ENCODE results near the gene ACYP1. TPM values are rescaled to one million over a fixed set of nuclear protein-coding genes. Genes with fewer than 3 reads are reported as not detected.

Gene ACYP1
- total and polyA plus RNA-seq, 2 of the 13 experiments (the other 11 are each of a cell fraction or from before 2014, with no cell fraction given): 9.7 to 22.4 TPM

GRCh38 chr14:75107186-75107585 is 43.4 kb upstream of the ACYP1 start:
- Histone ChIP-seq H3K9me3 (ENCODE audit: low read length) (no peaks in the 10 kb centered on the region), H3K4me2 (ENCODE audit: low read depth, low read length) (no peak overlapping the region), H3K79me2 (ENCODE audit: insufficient read depth, low read length) (no peaks in the 10 kb centered on the region), H3K27me3 (ENCODE audit: control insufficient read depth in 1 of 2, insufficient read depth in 2 of 2, low read length in 2 of 2) (no peaks in the 10 kb centered on the region), H3K27ac (ENCODE audit: extremely low read length, insufficient read depth, low read length) (no peak overlapping the region), H2AFZ (ENCODE audit: low read length) (no peak overlapping the region), H3K4me1 (ENCODE audit: insufficient read depth, low read length) (no peaks in the 10 kb centered on the region), H3K36me3 (replicated peaks in 1 of 2; ENCODE audit: control insufficient read depth in 1 of 2, insufficient read depth in 2 of 2, low read length in 2 of 2) (peaks cover 14 to 44% of the 10 kb centered on the region in 2 experiments), H3K4me3 (replicated peaks in 1 of 3; ENCODE audit: insufficient read depth in 1 of 3, low read depth in 2 of 3, low read length in 3 of 3) (no peak overlapping the region), H4K20me1 (ENCODE audit: insufficient read depth, low read length) (no peaks in the 10 kb centered on the region), H3K9ac (ENCODE audit: insufficient read depth, low read depth, low read length) (no peak overlapping the region)
- CTCF ChIA-PET (ENCODE audit: low intra/inter-chr PET ratio, low total read pairs): no interaction called here
- intact Hi-C loops (cut with micrococcal nuclease; ENCODE audit: unreplicated experiment): no loop called here
- no TSS peak for BruUV-seq (replicated peaks)
- FAIRE-seq: no peak
- TF ChIP-seq HNRNPH1 (optimal IDR thresholded peaks at IDR 0.05; ENCODE audit: low read depth, low read length): no peak
- no peak for TF ChIP-seq MIXL1 (CRISPR knock-in tag; IDR thresholded peaks at IDR 0.05)
- no peak for TF ChIP-seq ZBTB20 (CRISPR knock-in tag; IDR thresholded peaks at IDR 0.05; ENCODE audit: borderline replicate concordance, low read depth)
- no peak for TF ChIP-seq ZNF543 (CRISPR knock-in tag; IDR thresholded peaks at IDR 0.05)
- TF ChIP-seq ZSCAN20 (CRISPR knock-in tag; IDR thresholded peaks at IDR 0.05; ENCODE audit: borderline replicate concordance): no peak
- TF ChIP-seq ZNF556 (CRISPR knock-in tag; IDR thresholded peaks at IDR 0.05; ENCODE audit: borderline replicate concordance): no peak
- no peak for TF ChIP-seq RBFOX2 (IDR thresholded peaks at IDR 0.05; ENCODE audit: low read depth, low read length)
- no peak for TF ChIP-seq NCOA2 (CRISPR knock-in tag; IDR thresholded peaks at IDR 0.05)
- no peak for TF ChIP-seq PBX3 (CRISPR knock-in tag; IDR thresholded peaks at IDR 0.05; ENCODE audit: borderline replicate concordance)
- TF ChIP-seq TGIF2 (CRISPR knock-in tag; IDR thresholded peaks at IDR 0.05): no peak
- DNase-seq (ENCODE audit: low spot score): no peak
- WGBS (ENCODE audit: low lambda C conversion rate): 67% methylated on average over 3 of the region's 3 CpGs
- in situ Hi-C loops (cut with HindIII; ENCODE audit: extremely low pct_ligation_motif_present, low pct_unique_long_range_greater_than_20kb): no loop called here
- ATAC-seq: no peak
- POLR2A ChIA-PET: no interaction called here

Data from HepG2 (cell line).